ENCODE measurements around the gene SMIM3. TPM values are rescaled to one million over a fixed set of nuclear protein-coding genes. Genes with fewer than 3 reads are reported as not detected.

Gene SMIM3
- total RNA-seq, 1 experiment from 2014 or later: 19.4 TPM

Other genes starting within 250 kb of the SMIM3 start
- 2.7 and 3.6 TPM in 2 replicates for gene SYNPO, start 138.1 kb upstream of the SMIM3 start, total RNA-seq (2014; rRNA removed; shearing (Covaris generic))
- not detected in 2 replicates for gene MYOZ3, start 117.5 kb upstream of the SMIM3 start, total RNA-seq (2014; rRNA removed; shearing (Covaris generic))
- 20.1 and 40.9 TPM in 2 replicates for gene RBM22, start 77.7 kb upstream of the SMIM3 start, total RNA-seq (2014; rRNA removed; shearing (Covaris generic))
- gene DCTN4, start 19.7 kb upstream of the SMIM3 start, total RNA-seq (2014; rRNA removed; shearing (Covaris generic)): 31.0 and 47.0 TPM in 2 replicates
- gene IRGM, start 67.8 kb downstream of the SMIM3 start, total RNA-seq (2014; rRNA removed; shearing (Covaris generic)): not detected in 2 replicates
- not detected in 2 replicates for gene ZNF300, start 126.2 kb downstream of the SMIM3 start, total RNA-seq (2014; rRNA removed; shearing (Covaris generic))
- 8.4 and 15.5 TPM in 2 replicates for gene GPX3, start 241.8 kb downstream of the SMIM3 start, total RNA-seq (2014; rRNA removed; shearing (Covaris generic))